HepG2 (cell line): ENCODE measurements around the gene CYP46A1. TPM values are rescaled to one million over a fixed set of nuclear protein-coding genes. Genes with fewer than 3 reads are reported as not detected.

Experiments used
- ATAC-seq: fragments of 200-7000 bp; cut with Tn5 transposase; 3 replicates; pipeline ENCODE4 v1.9.1; 2020; ENCODE audit warnings: mild to moderate bottlenecking, moderate library complexity
- BruUV-seq: library from RNA; stranded (reverse); fragments of 400-500 nt; replicated peaks from 2 replicates; lab custom pipeline; 2021; lab: Mats Ljungman, UMichigan
- CTCF ChIA-PET: fragments of 300-600 bp; formaldehyde crosslinking; extraction: SDS; loops from one replicate; lab custom pipeline; 2021; ENCODE audit warnings: low total read pairs, inconsistent platforms, low intra/inter-chr PET ratio; lab: Yijun Ruan, JAX
- POLR2A ChIA-PET: fragments of 350-600 bp; sonication (Branson Sonifier 250); formaldehyde crosslinking; loops from one replicate; lab custom pipeline; 2020; ENCODE audit warnings: antibody characterized with exemption, inconsistent platforms; lab: Yijun Ruan, JAX
- DNase-seq: peaks from one replicate; pipeline ENCODE4 v3.0.0-alpha.2; 2015; ENCODE audit warnings: low spot score
- FAIRE-seq: peaks from 3 replicates; lab custom pipeline; 2011; peaks lifted over from hg19 to GRCh38; lab: Jason Lieb, UNC
- H2AFZ ChIP-seq: one replicate; pipeline ENCODE4 v1.6.1; 2011; ENCODE audit warnings: low read length, inconsistent platforms
- H3K27ac ChIP-seq: fragments of 300-600 bp; 3 replicates; pipeline ENCODE4 v1.8.0; 2011; ENCODE audit warnings: mixed run types, mild to moderate bottlenecking, mixed read lengths, low read length, inconsistent platforms; ENCODE audit not compliant: insufficient read depth; ENCODE audit errors: extremely low read length
- H3K27me3 ChIP-seq, 2 experiments: fragments of 200-600 bp in 1 of 2; 2 replicates in 1 of 2; 3 replicates in 1 of 2; pipeline versions ENCODE4 v1.6.0 to v1.8.0; 2011; ENCODE audit warnings: low read length in 2 of 2, mild to moderate bottlenecking in 2 of 2, moderate library complexity in 2 of 2, inconsistent platforms in 1 of 2; ENCODE audit not compliant: insufficient read depth in 2 of 2, control insufficient read depth in 1 of 2
- H3K36me3 ChIP-seq, 2 experiments: fragments of 200-600 bp in 1 of 2; replicated peaks in 1 of 2; 2 replicates in 1 of 2; 3 replicates in 1 of 2; pipeline versions ENCODE4 v1.5.1 to v1.8.0; 2011; ENCODE audit warnings: low read length in 2 of 2, inconsistent platforms in 1 of 2; ENCODE audit not compliant: insufficient read depth in 2 of 2, control insufficient read depth in 1 of 2
- H3K4me1 ChIP-seq: 2 replicates; pipeline ENCODE4 v1.5.1; 2012; ENCODE audit warnings: low read length, inconsistent platforms; ENCODE audit not compliant: insufficient read depth
- H3K4me2 ChIP-seq: 2 replicates; pipeline ENCODE4 v1.6.0; 2011; ENCODE audit warnings: low read depth, low read length, inconsistent platforms
- H3K4me3 ChIP-seq, 3 experiments: fragments of 200-600 bp in 1 of 3; sonication (generic), shearing (Covaris generic) in 1 of 3; replicated peaks in 1 of 3; 2 replicates each; pipeline ENCODE4 v1.5.1; 2011 to 2016; ENCODE audit warnings: low read length in 3 of 3, inconsistent platforms in 2 of 3, low read depth in 2 of 3, mild to moderate bottlenecking in 2 of 3, control low read depth in 1 of 3, mixed read lengths in 1 of 3; ENCODE audit not compliant: insufficient read depth in 1 of 3
- H3K79me2 ChIP-seq: one replicate; pipeline ENCODE4 v1.6.1; 2011; ENCODE audit warnings: low read length, inconsistent platforms; ENCODE audit not compliant: insufficient read depth
- H3K9ac ChIP-seq: 2 replicates; pipeline ENCODE4 v1.6.0; 2011; ENCODE audit warnings: mild to moderate bottlenecking, low read depth, low read length, inconsistent platforms; ENCODE audit not compliant: insufficient read depth
- H3K9me3 ChIP-seq: 2 replicates; pipeline ENCODE4 v1.5.1; 2012; ENCODE audit warnings: mild to moderate bottlenecking, low read length
- H4K20me1 ChIP-seq: 2 replicates; pipeline ENCODE4 v1.6.0; 2011; ENCODE audit warnings: inconsistent platforms, mild to moderate bottlenecking, low read length, moderate library complexity; ENCODE audit not compliant: insufficient read depth
- ARID5B ChIP-seq: IDR thresholded peaks from 2 replicates; pipeline ENCODE4 v1.4.0; 2020; ENCODE audit warnings: mild to moderate bottlenecking, missing genetic modification reagents
- CHCHD3 ChIP-seq: sonication (generic); formaldehyde crosslinking; IDR thresholded peaks from 2 replicates; pipeline ENCODE4 v1.8.0; 2022; ENCODE audit warnings: mild to moderate bottlenecking, missing genetic modification reagents, moderate library complexity
- FOXJ3 ChIP-seq: sonication (generic); formaldehyde crosslinking; IDR thresholded peaks from 2 replicates; pipeline ENCODE4 v1.4.0; 2020; ENCODE audit warnings: missing genetic modification reagents, mild to moderate bottlenecking, borderline replicate concordance
- KDM3A ChIP-seq: IDR thresholded peaks from 2 replicates; pipeline ENCODE4 v1.6.1; 2018; ENCODE audit warnings: low read depth, missing compliant biosample characterization
- LCORL ChIP-seq, 2 experiments: fragments of 450-650 bp in 1 of 2; sonication (generic) in 1 of 2; formaldehyde crosslinking in 1 of 2; IDR thresholded peaks; 2 replicates each; pipeline versions ENCODE4 v1.5.0 to v1.6.1; 2017 to 2020; ENCODE audit warnings: antibody characterized with exemption in 1 of 2, missing genetic modification reagents in 1 of 2
- MZF1 ChIP-seq: sonication (generic); formaldehyde crosslinking; IDR thresholded peaks from 2 replicates; pipeline ENCODE4 v1.8.1; 2023; ENCODE audit warnings: mild to moderate bottlenecking, missing genetic modification reagents, borderline replicate concordance
- ZNF264 ChIP-seq: sonication (generic); formaldehyde crosslinking; IDR thresholded peaks from 2 replicates; pipeline ENCODE4 v1.4.0; 2020; ENCODE audit warnings: missing genetic modification reagents
- ZNF367 ChIP-seq: sonication (generic); formaldehyde crosslinking; IDR thresholded peaks from 2 replicates; pipeline ENCODE4 v1.4.0; 2020; ENCODE audit warnings: missing genetic modification reagents, borderline replicate concordance
- ZNF572 ChIP-seq: sonication (generic); formaldehyde crosslinking; IDR thresholded peaks from 2 replicates; pipeline ENCODE4 v1.5.1; 2020; ENCODE audit warnings: mild to moderate bottlenecking, missing genetic modification reagents
- ZNF790 ChIP-seq: sonication (generic); formaldehyde crosslinking; IDR thresholded peaks from 2 replicates; pipeline ENCODE4 v1.8.0; 2022; ENCODE audit warnings: missing genetic modification reagents, mild to moderate bottlenecking, borderline replicate concordance
- ZNF83 ChIP-seq: sonication (generic); formaldehyde crosslinking; IDR thresholded peaks from 2 replicates; pipeline ENCODE4 v1.4.0; 2020; ENCODE audit warnings: missing genetic modification reagents, mild to moderate bottlenecking, borderline replicate concordance
- WGBS: methylation state at CpG from one replicate; pipeline ENCODE4 v1.1.6; 2017; ENCODE audit warnings: low lambda C conversion rate; 5-methylcytosine and 5-hydroxymethylcytosine counted together
- in situ Hi-C: cut with HindIII; loops from 2 replicates; pipeline ENCODE4 v1.10.0; 2017; ENCODE audit warnings: low pct_unique_long_range_greater_than_20kb; ENCODE audit not compliant: extremely low pct_ligation_motif_present
- intact Hi-C: fragments of 100-400 bp; cut with micrococcal nuclease; formaldehyde crosslinking; loops from one replicate; pipeline ENCODE4 v1.10.0; 2022; ENCODE audit not compliant: unreplicated experiment
- polyA plus RNA-seq, 8 experiments: library from polyadenylated mRNA; depleted of rRNA in 3 of 8; stranded (reverse) in 7 of 8; unstranded in 1 of 8; fragments of >200 nt; fragmentation: Illumina TruSeq in 4 of 8; extraction: Trizol in 4 of 8; gene quantifications; 2 replicates each; pipeline versions ENCODE4 v1.2.1 to v1.2.3, GENCODE V29; 2011 to 2016; ENCODE audit warnings: low read depth in 4 of 8, missing spikeins in 1 of 8, mixed read lengths in 1 of 8; ENCODE audit not compliant: insufficient read depth in 1 of 8
- total RNA-seq, 5 experiments: library from RNA; depleted of rRNA; stranded (reverse); fragments of >200 nt; fragmentation: Illumina TruSeq; extraction: Trizol; gene quantifications; 2 replicates each; pipeline ENCODE4 v1.2.3, GENCODE V29; 2016; ENCODE audit warnings: low read depth in 1 of 5
- TF ChIP-seq, protein P1 (sequence below): sonication (generic); formaldehyde crosslinking; IDR thresholded peaks from 2 replicates; pipeline ENCODE4 v1.4.0; 2020; ENCODE audit warnings: mild to moderate bottlenecking, missing genetic modification reagents, borderline replicate concordance
- TF ChIP-seq, protein P2 (sequence below): sonication (generic); formaldehyde crosslinking; IDR thresholded peaks from 2 replicates; pipeline ENCODE4 v1.4.0; 2020; ENCODE audit warnings: missing genetic modification reagents, low read depth, mild to moderate bottlenecking, borderline replicate concordance
- TF ChIP-seq, protein P3 (sequence below): sonication (generic); formaldehyde crosslinking; IDR thresholded peaks from 2 replicates; pipeline ENCODE4 v1.9.0; 2021; ENCODE audit warnings: missing genetic modification reagents, borderline replicate concordance

CYP46A1 gene
- total and polyA plus RNA-seq, 2 of the 13 experiments (the other 11 are each of a cell fraction or from before 2014, with no cell fraction given) = not detected

- intact Hi-C loops = no loop called here
- TF ChIP-seq MZF1 (CRISPR knock-in tag) = no peak
- TF ChIP-seq KDM3A (CRISPR knock-in tag) = no peak
- TF ChIP-seq ARID5B = no peak
- no peak for TF ChIP-seq CHCHD3 (CRISPR knock-in tag)
- no peak for TF ChIP-seq ZNF367
- no peak for TF ChIP-seq ZNF790 (CRISPR knock-in tag)
- no peak for TF ChIP-seq LCORL (IDR thresholded peaks at IDR 0.05)
- TF ChIP-seq LCORL (CRISPR knock-in tag; IDR thresholded peaks at IDR 0.05) = no peak
- TF ChIP-seq ZNF83 = no peak
- TF ChIP-seq, protein P1, sequence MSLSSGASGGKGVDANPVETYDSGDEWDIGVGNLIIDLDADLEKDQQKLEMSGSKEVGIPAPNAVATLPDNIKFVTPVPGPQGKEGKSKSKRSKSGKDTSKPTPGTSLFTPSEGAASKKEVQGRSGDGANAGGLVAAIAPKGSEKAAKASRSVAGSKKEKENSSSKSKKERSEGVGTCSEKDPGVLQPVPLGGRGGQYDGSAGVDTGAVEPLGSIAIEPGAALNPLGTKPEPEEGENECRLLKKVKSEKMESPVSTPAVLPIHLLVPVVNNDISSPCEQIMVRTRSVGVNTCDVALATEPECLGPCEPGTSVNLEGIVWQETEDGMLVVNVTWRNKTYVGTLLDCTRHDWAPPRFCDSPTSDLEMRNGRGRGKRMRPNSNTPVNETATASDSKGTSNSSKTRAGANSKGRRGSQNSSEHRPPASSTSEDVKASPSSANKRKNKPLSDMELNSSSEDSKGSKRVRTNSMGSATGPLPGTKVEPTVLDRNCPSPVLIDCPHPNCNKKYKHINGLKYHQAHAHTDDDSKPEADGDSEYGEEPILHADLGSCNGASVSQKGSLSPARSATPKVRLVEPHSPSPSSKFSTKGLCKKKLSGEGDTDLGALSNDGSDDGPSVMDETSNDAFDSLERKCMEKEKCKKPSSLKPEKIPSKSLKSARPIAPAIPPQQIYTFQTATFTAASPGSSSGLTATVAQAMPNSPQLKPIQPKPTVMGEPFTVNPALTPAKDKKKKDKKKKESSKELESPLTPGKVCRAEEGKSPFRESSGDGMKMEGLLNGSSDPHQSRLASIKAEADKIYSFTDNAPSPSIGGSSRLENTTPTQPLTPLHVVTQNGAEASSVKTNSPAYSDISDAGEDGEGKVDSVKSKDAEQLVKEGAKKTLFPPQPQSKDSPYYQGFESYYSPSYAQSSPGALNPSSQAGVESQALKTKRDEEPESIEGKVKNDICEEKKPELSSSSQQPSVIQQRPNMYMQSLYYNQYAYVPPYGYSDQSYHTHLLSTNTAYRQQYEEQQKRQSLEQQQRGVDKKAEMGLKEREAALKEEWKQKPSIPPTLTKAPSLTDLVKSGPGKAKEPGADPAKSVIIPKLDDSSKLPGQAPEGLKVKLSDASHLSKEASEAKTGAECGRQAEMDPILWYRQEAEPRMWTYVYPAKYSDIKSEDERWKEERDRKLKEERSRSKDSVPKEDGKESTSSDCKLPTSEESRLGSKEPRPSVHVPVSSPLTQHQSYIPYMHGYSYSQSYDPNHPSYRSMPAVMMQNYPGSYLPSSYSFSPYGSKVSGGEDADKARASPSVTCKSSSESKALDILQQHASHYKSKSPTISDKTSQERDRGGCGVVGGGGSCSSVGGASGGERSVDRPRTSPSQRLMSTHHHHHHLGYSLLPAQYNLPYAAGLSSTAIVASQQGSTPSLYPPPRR (CRISPR knock-in tag) = no peak
- no peak for TF ChIP-seq FOXJ3
- TF ChIP-seq ZNF572 = no peak
- TF ChIP-seq, protein P2, sequence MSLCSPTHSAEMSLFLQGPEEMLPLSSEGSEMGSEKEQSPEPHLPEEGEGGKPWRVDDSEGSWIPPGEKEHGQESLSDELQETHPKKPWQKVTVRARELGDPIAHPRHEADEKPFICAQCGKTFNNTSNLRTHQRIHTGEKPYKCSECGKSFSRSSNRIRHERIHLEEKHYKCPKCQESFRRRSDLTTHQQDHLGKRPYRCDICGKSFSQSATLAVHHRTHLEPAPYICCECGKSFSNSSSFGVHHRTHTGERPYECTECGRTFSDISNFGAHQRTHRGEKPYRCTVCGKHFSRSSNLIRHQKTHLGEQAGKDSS (CRISPR knock-in tag) = no peak
- TF ChIP-seq, protein P3, sequence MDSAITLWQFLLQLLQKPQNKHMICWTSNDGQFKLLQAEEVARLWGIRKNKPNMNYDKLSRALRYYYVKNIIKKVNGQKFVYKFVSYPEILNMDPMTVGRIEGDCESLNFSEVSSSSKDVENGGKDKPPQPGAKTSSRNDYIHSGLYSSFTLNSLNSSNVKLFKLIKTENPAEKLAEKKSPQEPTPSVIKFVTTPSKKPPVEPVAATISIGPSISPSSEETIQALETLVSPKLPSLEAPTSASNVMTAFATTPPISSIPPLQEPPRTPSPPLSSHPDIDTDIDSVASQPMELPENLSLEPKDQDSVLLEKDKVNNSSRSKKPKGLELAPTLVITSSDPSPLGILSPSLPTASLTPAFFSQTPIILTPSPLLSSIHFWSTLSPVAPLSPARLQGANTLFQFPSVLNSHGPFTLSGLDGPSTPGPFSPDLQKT = no peak
- no peak for TF ChIP-seq ZNF264
Measured at GRCh38 chr14:99769799-99770198, 85.7 kb downstream of the CYP46A1 start.

More at GRCh38 chr14:99769799-99770198, 85.7 kb downstream of the CYP46A1 start:
- WGBS = 2% methylated on average over 3 of the region's 3 CpGs
- Histone ChIP-seq H3K4me3 (no peak overlapping the region), H3K4me1 (no peaks in the 10 kb centered on the region), H2AFZ (no peak overlapping the region), H3K4me2 (no peak overlapping the region), H4K20me1 (no peaks in the 10 kb centered on the region), H3K9ac (no peak overlapping the region), H3K27ac (no peak overlapping the region), H3K27me3 (peaks cover 0 to 4% of the 10 kb centered on the region in 2 experiments; a peak in 3 of 5 replicates), H3K36me3 (no peaks in the 10 kb centered on the region), H3K79me2 (no peaks in the 10 kb centered on the region), H3K9me3 (no peaks in the 10 kb centered on the region)
- ChIA-PET CTCF (no interaction called here), POLR2A (no interaction called here)
- no peak for DNase-seq
- BruUV-seq = no TSS peak
- FAIRE-seq = no peak
- in situ Hi-C loops = no loop called here
- no peak for ATAC-seq
